HUDEP-2 (cell line): ENCODE data around the gene PSMD4.
"Not testable (repeated sequence)": the region's sequence is repeated elsewhere in the genome, so short reads cannot be mapped to it uniquely, and the experiment has no call there.

ENCODE experiments used
- DNase-seq, 76 experiments: peaks; one replicate each; lab custom pipeline; 2025; ENCODE audit not compliant: unreplicated experiment in 76 of 76; lab: John Stamatoyannopoulos, UW

The PSMD4 gene

GRCh38 chr1:151267760-151268159 lies 13.2 kb downstream of the PSMD4 start:
- no peak for DNase-seq

GRCh38 chr1:151273924-151274466 lies 19.5 kb downstream of the PSMD4 start:
- no peak for DNase-seq

GRCh38 chr1:151275341-151275740 lies 20.8 kb downstream of the PSMD4 start:
- not testable (repeated sequence) for DNase-seq

- no peak for DNase-seq
Observed at GRCh38 chr1:151277249-151277648, 22.7 kb downstream of the PSMD4 start.

- DNase-seq, result peak in 75 of 76 experiments; percentile 66 to 99 (median 95)
Observed at GRCh38 chr1:151281225-151281968, 26.9 kb downstream of the PSMD4 start.

- peak; percentile 78 to 100 (median 99) for DNase-seq
Observed at GRCh38 chr1:151281969-151282882, 27.7 kb downstream of the PSMD4 start, which contains the start of gene ZNF687. ZNF687 (plus strand) TSS chr1:151282299; CDS start chr1:151286292, 3,993 bp downstream.

GRCh38 chr1:151282883-151283725 lies 28.6 kb downstream of the PSMD4 start:
- peak in 1 of 76 experiments; percentile 28 for DNase-seq

- no peak for DNase-seq
Observed at GRCh38 chr1:151284013-151284577, 29.6 kb downstream of the PSMD4 start.

GRCh38 chr1:151286619-151287340 lies 32.2 kb downstream of the PSMD4 start:
- no peak for DNase-seq

- DNase-seq, result no peak
Observed at GRCh38 chr1:151287341-151287699, 32.8 kb downstream of the PSMD4 start.

- no peak for DNase-seq
Observed at GRCh38 chr1:151287767-151288500, 33.4 kb downstream of the PSMD4 start.

GRCh38 chr1:151288502-151288901 lies 34.0 kb downstream of the PSMD4 start:
- no peak for DNase-seq

- DNase-seq, result no peak
Observed at GRCh38 chr1:151289080-151289935, 34.8 kb downstream of the PSMD4 start.

- no peak for DNase-seq
Observed at GRCh38 chr1:151289991-151290708, 35.6 kb downstream of the PSMD4 start.

GRCh38 chr1:151290709-151291303 lies 36.3 kb downstream of the PSMD4 start:
- DNase-seq, result no peak

GRCh38 chr1:151292207-151293030 lies 37.9 kb downstream of the PSMD4 start:
- no peak for DNase-seq
